HK-2 (cell line): Measurements from ENCODE around the gene IL15.
"Not testable (repeated sequence)": the region's sequence is repeated elsewhere in the genome, so short reads cannot be mapped to it uniquely, and the experiment has no call there.

Experiments used
- DNase-seq: peaks from one replicate; pipeline ENCODE4 v3.0.0-alpha.2; 2018; ENCODE audit not compliant: unreplicated experiment

IL15 gene, protein sequence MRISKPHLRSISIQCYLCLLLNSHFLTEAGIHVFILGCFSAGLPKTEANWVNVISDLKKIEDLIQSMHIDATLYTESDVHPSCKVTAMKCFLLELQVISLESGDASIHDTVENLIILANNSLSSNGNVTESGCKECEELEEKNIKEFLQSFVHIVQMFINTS

DNA sequence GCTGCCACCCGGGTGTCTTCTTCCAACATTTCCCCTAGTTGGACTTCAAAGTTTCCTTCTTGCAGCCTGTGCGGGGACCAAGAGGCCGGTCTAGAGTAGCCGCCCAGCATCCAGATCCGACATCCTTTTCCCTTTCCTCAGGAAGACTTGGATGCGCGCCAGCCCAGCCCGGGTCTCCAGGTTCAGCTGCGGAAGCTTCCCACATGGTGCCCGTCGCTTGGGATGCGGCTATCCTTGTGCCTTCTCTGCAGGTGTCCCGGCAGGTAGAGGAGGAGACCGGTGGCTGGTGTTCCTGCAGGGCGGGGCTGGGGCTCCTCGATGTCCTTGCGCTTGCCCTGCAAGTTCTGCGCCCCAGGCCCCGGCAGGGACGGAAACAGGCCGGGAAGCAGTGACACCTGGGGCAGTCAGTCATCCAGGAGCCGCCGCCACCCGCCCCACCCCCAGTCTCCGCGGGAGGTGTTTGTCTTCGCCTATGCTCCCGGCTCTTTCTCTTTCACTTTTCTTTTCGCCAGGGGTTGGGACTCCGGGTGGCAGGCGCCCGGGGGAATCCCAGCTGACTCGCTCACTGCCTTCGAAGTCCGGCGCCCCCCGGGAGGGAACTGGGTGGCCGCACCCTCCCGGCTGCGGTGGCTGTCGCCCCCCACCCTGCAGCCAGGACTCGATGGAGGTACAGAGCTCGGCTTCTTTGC is at the start of gene IL15:
Gene IL15 (plus strand): TSS at position 502 of the 689 bp plus-strand sequence. CDS start 82,882 bp downstream, outside the sequence.
- peak; percentile 80 for DNase-seq

DNA sequence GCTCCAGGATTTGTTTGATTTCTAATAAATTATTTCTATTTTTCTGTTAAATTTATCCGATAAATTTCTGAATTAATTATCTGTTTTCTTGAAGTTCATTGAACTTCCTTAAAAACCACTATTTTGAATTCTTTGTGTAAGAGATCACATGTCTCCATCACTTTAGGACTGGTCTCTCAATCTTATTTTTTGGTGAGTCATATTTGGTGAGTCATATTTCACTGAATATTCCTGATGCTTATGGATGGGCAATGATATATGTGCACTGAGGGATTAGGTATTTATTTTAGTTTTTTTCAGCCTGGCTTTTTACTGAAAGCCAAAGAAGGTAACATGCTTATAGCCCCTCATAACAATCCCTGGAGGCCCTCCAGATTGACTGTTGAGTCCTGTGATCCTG is 48.5 kb upstream of the IL15 start:
- no peak for DNase-seq

DNA sequence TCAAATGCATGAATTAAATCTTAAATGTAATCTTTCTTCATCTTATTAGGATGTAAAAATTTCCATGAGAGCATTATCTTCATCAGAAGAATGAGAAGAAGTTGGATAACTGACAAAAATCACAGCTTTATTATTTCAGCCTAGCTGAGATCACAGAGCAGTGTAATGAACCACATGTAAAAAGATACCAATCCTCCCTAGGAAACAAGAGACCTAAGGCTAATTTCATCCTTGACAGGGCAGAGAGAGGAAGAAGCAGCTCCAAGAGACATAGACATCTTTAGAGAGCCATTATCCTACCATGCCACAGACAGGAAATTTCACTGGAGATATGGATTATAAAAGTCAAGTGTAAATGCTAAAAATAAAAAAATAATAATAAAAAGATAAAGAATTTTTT is 40.9 kb upstream of the IL15 start:
- no peak for DNase-seq

DNA sequence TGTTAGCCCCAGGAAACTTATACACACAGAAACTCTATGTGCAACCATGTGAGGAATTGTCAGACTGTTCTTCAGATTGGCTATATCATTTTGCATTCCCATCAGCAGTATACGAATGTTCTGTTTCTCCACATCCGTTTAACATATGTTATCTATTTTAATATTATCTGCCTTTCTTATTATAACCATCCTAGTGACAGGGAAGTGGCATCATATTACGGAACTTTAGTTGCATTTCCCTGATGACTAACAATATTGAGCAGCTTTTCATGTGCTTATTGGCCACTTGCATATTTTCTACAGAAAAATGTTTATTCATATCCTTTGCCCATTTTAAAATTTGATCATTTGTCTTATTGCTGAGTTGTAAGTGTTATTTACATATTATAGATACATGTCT is 36.5 kb upstream of the IL15 start:
- no peak for DNase-seq

DNA sequence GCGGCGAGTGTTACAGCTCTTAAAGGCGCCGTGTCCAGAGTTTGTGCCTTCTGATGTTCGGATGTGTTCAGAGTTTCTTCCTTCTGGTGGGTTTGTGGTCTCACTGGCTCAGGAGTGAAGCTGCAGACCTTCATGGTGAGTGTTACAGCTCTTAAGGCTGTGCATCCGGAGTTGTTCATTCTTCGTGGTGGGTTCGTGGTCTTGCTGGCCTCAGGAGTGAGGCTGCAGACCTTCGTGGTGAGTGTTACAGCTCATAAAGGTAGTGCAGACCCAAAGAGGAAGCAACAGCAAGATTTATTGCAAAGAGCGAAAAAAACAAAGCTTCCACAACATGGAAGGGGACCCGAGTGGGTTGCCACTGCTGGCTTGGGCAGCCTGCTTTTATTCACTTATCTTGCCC is 31.7 kb upstream of the IL15 start:
- DNase-seq: not testable (repeated sequence)

DNA sequence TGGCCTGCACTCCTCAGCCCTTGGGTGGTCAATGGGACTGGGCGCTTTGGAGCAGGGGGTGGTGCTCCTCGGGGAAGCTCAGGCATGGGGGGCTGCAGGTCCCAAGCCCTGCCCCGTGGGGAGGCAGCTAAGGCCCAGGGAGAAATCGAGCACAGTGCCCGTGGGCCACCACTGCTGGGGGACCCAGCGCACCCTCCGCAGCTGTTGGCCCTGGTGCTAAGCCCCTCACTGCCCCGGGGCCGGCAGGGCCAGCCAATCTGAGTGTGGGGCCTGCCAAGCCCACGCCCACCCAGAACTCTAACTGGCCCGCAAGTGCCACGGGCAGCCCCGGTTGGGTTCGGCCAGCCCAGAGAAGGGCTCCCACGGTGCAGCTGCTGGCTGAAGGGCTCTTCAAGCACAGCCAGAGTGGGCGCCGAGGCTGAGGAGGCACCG is 30.9 kb upstream of the IL15 start:
- DNase-seq: no peak

DNA sequence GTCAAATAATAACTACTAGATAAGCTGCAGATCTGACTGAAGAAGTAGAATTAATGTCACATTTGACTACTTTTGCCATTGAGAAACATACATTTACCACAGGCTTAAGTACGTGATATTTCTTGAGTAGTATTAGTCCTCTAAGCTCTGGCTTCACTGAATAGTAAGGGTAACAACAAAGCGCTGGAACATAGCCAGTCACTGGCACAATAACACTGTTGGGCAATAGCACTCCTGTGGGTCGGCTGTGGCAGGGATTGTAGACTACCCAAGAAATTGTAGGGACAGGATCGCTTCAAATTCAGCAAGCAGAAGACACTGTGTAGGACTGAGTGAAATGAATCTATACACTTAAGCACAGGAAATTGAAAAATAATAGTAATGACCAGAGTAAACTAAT is 27.1 kb upstream of the IL15 start:
- no peak for DNase-seq

DNA sequence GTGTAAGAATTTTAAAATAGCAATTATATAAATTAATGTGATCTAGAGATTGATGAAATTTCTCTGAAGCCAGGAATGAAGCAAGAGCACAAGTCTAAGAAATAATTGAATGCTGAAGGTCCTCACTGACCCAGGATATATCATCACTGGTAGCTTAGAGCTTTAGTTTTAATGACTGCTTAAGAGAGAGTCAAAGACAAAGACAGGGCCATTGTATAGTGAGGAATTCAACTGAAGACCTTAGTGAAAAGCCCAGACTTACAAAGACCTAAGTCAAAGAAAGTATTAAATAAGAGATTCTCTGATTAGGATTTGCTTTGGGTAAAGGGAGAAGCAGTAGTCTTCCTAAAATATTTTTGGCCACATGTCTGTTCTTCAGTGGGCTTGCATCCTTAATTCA is 26.0 kb upstream of the IL15 start:
- no peak for DNase-seq

DNA sequence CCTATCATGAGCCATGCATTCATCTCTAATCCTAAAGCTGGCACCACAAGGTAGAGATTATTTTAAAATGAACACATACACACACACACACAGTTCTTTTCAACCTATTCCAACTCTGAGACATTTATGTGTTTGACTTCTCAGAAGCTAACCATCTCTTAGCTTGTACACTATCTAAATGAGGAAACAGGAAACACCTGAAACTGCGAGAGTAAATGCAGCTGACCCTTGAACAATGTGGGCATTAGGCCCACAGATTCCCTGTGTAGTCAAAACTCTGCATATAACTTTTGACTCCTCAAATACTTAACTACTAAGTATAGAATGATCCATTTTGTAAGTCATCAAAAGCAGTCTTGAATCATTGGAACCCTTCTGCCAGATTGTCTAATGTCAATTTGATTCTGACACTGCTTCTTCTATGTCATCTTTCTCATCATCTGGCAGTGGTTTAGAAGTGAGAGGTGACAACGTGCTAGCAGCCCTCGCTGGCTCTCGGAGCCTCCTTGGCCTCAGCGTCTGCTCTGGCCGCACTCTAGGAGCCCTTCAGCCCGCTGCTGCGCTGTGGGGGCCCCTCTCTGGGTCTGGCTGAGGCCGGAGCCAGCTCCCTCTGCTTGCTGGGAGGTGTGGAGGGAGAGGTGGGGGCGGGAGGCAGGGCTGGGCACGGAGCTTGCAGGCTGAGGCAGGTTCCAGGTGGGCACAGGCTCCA is 21.4 kb upstream of the IL15 start:
- DNase-seq: no peak

DNA sequence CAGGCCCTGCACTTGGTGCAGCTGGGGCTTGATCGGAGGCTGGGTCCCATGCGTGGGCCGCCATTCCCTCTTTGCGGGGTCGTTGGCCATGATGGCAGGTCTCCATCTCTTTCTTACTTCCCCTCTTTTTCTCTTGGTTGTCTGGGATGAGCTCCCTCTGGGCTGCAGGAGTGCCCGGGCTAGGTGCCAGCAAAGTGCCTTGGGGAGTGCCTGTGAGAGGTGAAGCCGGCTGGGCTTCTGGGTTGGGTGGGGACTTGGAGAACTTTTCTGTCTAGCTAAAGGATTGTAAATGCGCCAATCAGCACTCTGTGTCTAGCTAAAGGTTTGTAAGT is 20.8 kb upstream of the IL15 start:
- DNase-seq: not testable (repeated sequence)

DNA sequence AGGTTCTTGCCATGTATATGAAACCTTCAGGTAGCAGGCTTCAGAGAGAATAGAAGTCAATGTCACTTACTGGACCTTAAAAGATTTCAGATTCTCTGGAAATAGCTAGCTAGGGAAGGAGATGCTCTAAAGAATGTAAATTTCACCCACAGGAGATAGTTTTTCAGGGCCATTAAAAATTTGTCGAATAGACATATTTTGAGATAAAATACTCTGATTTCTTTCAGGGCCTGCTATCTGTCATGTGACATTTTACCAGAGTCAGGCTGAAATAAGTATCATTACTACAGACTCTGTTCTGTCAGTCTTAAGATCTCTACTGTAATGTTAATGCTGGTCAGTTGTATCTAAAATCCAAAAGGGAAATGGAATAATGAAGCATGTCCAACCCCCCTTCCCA is 15.7 kb upstream of the IL15 start:
- DNase-seq: no peak

DNA sequence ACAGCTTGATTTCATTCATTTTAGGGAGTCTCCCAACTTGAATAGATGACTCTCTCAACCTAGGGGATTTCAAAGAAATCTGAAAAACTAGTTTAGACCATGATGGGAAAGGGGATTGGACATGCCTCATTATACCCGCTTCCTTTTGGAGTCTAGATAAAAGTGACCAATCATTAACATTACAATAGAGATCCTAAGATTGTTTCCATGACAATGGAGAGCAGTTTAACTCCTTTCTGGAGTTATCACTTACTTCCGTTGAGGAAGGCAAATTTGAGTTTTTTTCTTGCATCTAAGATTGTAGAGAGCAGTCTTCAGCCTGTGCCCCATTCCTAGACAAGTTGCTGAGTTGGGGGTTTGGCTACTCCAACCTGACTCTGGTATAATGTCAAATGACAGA is 11.4 kb upstream of the IL15 start:
- DNase-seq: no peak

DNA sequence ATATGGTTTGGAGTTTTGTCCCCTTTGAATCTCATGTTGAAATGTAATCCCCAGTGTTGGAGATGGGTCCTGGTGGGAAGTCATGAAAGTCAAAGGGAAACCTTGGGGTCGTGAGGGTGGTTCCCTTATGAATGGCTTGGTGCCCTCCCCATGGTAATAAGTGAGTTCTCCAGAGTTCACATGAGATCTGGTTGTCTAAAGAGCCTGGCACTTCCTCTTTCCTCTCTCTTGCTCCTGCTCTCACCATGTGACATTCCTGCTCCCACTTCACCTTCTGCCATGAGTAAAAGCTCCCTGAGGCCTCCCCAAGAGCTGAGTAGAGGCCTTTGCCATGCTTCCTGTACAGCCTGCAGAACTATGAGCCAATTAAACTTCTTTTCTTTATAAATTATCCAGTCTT is 5.5 kb upstream of the IL15 start:
- DNase-seq: no peak

DNA sequence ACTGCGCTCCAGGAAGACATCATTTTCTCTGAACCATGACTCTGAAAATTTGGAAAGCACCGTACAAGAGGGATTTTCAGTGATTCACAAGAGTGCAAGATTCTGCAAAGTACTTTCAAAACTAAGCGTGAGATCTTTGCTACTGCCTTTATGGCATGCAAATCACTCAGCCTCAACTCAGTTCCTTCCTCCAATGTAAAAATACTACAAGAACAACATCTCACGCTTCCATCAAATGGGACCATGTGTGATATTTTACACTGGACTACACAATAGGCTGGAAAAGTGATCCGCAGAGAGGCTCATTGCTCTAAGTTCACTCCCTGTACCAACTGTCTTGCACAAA is 674 bp upstream of the IL15 start:
- no peak for DNase-seq

DNA sequence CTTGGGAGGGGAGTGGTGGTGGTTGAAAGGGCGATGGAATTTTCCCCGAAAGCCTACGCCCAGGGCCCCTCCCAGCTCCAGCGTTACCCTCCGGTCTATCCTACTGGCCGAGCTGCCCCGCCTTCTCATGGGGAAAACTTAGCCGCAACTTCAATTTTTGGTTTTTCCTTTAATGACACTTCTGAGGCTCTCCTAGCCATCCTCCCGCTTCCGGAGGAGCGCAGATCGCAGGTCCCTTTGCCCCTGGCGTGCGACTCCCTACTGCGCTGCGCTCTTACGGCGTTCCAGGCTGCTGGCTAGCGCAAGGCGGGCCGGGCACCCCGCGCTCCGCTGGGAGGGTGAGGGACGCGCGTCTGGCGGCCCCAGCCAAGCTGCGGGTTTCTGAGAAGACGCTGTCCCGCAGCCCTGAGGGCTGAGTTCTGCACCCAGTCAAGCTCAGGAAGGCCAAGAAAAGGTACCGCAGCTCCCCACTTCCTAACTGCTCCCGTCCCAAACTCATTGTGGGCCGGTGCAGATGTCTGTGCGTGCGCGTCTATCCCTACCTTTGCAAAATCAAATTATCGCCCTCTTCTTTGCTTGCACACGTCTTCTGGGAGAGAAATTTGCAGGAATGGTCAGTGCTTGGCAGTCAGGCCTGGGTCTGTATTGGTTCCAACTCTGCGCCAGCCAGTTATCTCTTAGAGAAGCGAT is 533 bp downstream of the IL15 start:
- peak; percentile 66 for DNase-seq

DNA sequence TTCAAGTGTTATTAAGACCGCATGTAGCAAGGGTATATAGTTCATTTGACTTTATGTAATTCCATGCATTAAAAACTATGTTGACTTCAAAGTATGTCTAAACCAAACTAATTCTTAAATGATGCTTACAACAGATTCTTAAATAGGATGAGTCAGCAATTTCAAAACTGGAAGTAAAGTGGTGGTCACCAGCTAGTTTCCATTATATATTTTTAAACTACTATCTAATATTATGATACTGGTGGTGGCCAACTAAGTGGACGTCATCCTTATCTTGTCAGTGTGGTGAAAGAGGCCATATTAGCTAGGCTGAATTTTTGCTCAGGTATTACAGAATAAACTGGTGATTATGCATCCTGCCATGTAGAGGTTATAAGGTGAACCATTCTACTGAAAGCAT is 1.2 kb downstream of the IL15 start:
- no peak for DNase-seq

DNA sequence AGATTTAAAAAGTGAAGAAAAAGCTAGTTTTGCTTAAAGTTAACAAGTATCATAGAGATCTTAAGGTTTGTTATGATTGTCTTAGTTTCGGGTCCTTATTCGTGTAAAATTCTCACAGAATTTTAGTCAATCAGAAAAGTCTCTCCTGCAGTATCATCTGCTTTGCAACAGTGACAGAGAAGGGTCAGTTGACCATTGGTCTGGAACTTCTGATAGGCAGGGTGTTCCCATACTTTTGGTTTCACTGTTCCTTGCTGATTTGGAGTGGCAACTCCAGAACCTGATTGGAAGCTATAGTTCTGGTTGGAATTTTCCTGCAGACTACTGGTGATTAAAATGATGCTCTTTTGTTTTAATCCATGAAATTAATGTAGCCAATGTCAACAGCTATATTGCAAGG is 1.8 kb downstream of the IL15 start:
- DNase-seq: no peak

DNA sequence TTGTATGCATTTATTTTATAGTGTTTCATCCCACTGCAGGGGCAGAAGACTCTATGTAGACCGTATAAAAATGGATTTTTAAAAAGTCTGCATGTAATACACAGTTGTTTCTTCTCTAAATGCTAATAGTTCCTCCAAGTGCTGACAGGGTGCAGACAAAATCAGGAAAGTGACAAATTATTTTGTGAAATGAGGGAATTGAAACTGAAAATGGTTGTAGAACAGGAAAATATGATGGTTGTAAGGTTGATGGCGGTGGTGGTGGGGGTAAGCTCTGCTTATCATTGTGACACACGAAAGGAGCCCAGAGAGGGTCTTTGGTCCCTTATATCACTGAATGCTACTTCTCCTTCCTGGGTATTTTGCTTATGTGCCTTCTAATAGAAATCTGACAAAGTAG is 4.3 kb downstream of the IL15 start:
- no peak for DNase-seq

DNA sequence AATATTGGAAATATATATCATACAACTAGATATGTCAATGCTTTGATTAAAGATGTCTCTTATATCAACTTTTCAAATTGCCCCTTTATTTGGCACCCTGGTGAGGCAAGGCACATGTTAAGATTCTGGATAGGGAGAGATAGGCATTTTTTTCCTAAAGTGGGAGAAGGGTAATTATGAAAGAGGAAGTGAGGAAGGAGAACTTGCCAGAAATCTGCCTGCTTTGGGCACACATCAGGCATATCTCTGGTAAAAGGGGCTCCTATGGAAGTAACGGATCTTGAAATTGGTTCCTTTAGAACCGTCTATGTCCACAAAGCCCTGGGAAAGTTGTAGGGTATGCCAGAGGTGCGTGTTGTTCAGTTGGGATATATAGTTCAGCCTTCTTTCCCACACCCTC is 5.7 kb downstream of the IL15 start:
- DNase-seq: no peak

DNA sequence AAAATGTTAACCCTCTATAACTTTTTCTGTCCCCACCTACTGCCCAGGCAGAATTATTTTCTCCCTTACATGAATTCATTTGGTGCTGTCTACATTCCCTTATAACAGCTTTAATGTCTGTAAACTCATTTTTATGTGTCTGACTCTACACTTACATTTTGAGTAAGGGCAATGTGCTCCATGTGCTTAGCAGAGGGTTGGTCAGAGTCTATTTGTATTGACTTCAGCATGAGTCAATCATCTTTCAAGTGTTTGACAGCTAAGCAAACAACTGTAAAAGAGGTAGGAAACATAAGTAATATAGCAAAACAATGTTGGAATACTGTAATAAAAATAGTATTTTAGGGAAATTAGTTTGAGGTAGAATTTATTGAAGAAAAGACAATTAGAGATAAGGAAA is 6.3 kb downstream of the IL15 start:
- DNase-seq: no peak

DNA sequence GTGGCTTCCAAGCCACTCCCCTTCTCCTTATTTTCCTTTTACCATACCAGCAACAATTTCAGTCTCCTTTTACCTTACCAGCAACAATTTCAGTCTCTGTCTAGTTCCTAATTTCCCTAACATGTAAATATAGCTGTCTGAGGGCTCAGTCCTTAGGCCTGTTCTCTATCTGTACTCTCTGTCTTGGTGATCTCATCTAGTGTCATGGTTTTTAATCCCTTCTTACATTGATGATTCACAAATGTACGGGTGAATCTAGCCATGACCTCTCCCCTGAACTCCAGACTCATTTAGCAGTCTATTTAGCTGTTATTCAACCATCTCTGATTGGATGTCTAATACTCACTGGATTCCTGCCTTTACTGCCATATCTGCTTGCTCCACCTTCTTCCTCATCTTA is 7.2 kb downstream of the IL15 start:
- no peak for DNase-seq

DNA sequence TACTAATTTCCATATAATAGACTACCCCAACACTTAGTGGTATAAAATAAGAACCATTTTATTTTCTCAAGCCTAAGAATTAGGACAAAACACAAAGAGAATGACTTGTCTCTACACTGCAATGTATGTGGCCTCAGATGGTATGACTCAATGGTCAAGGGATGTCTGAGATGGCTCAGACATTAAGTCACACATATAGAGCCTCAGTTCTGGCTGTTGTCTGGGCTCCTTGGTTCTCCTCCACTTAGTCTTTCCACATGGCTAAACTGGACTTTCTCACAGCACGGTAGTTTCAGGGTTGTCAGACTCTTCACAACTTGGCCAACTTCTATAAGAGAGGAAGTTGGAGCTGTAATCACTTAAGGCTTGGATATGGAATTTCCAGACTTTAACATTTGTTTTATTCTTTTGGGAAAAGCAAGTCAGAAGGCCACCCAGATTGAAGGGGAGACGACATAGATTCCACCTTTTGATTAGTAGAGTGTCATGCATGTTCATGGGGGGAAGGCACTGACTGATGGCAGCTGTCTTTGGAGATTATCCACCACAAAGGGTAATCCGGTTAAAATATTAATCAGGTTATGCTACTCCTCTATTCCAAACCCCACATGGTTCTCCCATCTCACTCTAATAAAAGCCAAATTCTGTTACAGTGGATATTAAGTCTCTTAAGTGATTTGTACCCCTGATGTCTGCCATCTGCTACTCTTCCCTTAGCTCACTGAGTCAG is 9.4 kb downstream of the IL15 start:
- peak; percentile 55 for DNase-seq
